Measurements from ENCODE around the gene MEIOC.
"Not testable (repeated sequence)": the region's sequence is repeated elsewhere in the genome, so short reads cannot be mapped to it uniquely, and the experiment has no call there.

The MEIOC gene

GRCh38 chr17:44646280-44646679 lies 10.0 kb upstream of the MEIOC start:
- in situ Hi-C loops (cut with MboI; ENCODE audit: low sequenced_read_pairs): no loop called here

- in situ Hi-C loops (cut with MboI; ENCODE audit: low sequenced_read_pairs): no loop called here
Measured at GRCh38 chr17:44647736-44648135, 8.5 kb upstream of the MEIOC start.

- in situ Hi-C loops (cut with MboI; ENCODE audit: low sequenced_read_pairs): no loop called here
Measured at GRCh38 chr17:44648963-44649362, 7.3 kb upstream of the MEIOC start.

GRCh38 chr17:44651228-44651627 lies 5.0 kb upstream of the MEIOC start:
- in situ Hi-C loops (cut with MboI; ENCODE audit: low sequenced_read_pairs): no loop called here

GRCh38 chr17:44652727-44653126 lies 3.5 kb upstream of the MEIOC start:
- in situ Hi-C loops (cut with MboI; ENCODE audit: low sequenced_read_pairs): no loop called here

GRCh38 chr17:44653384-44653783 lies 2.9 kb upstream of the MEIOC start:
- in situ Hi-C loops (cut with MboI; ENCODE audit: low sequenced_read_pairs): no loop called here

- in situ Hi-C loops (cut with MboI; ENCODE audit: low sequenced_read_pairs): no loop called here
Measured at GRCh38 chr17:44653954-44654353, 2.3 kb upstream of the MEIOC start.

- in situ Hi-C loops (cut with MboI; ENCODE audit: low sequenced_read_pairs): no loop called here
Measured at GRCh38 chr17:44661835-44662234, 5.6 kb downstream of the MEIOC start.

- in situ Hi-C loops (cut with MboI; ENCODE audit: low sequenced_read_pairs): no loop called here
Measured at GRCh38 chr17:44663095-44663494, 6.8 kb downstream of the MEIOC start.

GRCh38 chr17:44664867-44665266 lies 8.6 kb downstream of the MEIOC start:
- in situ Hi-C loops (cut with MboI; ENCODE audit: low sequenced_read_pairs): no loop called here

GRCh38 chr17:44666006-44666405 lies 9.7 kb downstream of the MEIOC start:
- in situ Hi-C loops (cut with MboI; ENCODE audit: low sequenced_read_pairs): no loop called here

GRCh38 chr17:44672479-44673093 lies 16.3 kb downstream of the MEIOC start:
- in situ Hi-C loops (cut with MboI; ENCODE audit: low sequenced_read_pairs): no loop called here

GRCh38 chr17:44673893-44674292 lies 17.6 kb downstream of the MEIOC start:
- in situ Hi-C loops (cut with MboI; ENCODE audit: low sequenced_read_pairs): no loop called here

GRCh38 chr17:44677136-44677535 lies 20.9 kb downstream of the MEIOC start:
- in situ Hi-C loops (cut with MboI; ENCODE audit: low sequenced_read_pairs): no loop called here

- in situ Hi-C loops (cut with MboI; ENCODE audit: low sequenced_read_pairs): not testable (repeated sequence)
Measured at GRCh38 chr17:44683303-44683702, 27.0 kb downstream of the MEIOC start.

- in situ Hi-C loops (cut with MboI; ENCODE audit: low sequenced_read_pairs): no loop called here
Measured at GRCh38 chr17:44687756-44688155, 31.5 kb downstream of the MEIOC start.

- in situ Hi-C loops (cut with MboI; ENCODE audit: low sequenced_read_pairs): no loop called here
Measured at GRCh38 chr17:44688200-44688599, 31.9 kb downstream of the MEIOC start.

- in situ Hi-C loops (cut with MboI; ENCODE audit: low sequenced_read_pairs): no loop called here
Measured at GRCh38 chr17:44688675-44689476, 32.6 kb downstream of the MEIOC start.

- in situ Hi-C loops (cut with MboI; ENCODE audit: low sequenced_read_pairs): no loop called here
Measured at GRCh38 chr17:44689477-44690217, 33.4 kb downstream of the MEIOC start, which contains the start of gene CCDC43. CCDC43 (minus strand) TSS chr17:44689776; CDS start chr17:44689753, 23 bp downstream.

GRCh38 chr17:44690746-44691306 lies 34.6 kb downstream of the MEIOC start:
- in situ Hi-C loops (cut with MboI; ENCODE audit: low sequenced_read_pairs): not testable (repeated sequence)

GRCh38 chr17:44693609-44694008 lies 37.3 kb downstream of the MEIOC start:
- in situ Hi-C loops (cut with MboI; ENCODE audit: low sequenced_read_pairs): no loop called here

Data from hTERT RPE-1 (cell line).